Peyer's patch (tissue), 4 donors: ENCODE results near the gene PNPLA5. TPM values are rescaled to one million over a fixed set of nuclear protein-coding genes. Genes with fewer than 3 reads are reported as not detected.

ENCODE experiments used
- DNase-seq, 3 donors: peaks; one replicate each; pipeline ENCODE4 v3.0.0-alpha.2; 2017 to 2019
- H3K27ac ChIP-seq, 4 donors: fragments of 200-600 bp; sonication (generic); one replicate each; pipeline ENCODE4 v1.5.1; 2016 to 2019
- H3K27me3 ChIP-seq, 2 donors: fragments of 200-600 bp; sonication (generic); one replicate each; pipeline ENCODE4 v1.5.1; 2019
- H3K36me3 ChIP-seq, 3 donors: fragments of 200-600 bp; sonication (generic); one replicate each; pipeline ENCODE4 v1.5.1; 2016 to 2019
- H3K4me1 ChIP-seq, 4 donors: fragments of 200-600 bp; sonication (generic); one replicate each; pipeline ENCODE4 v1.5.1; 2016 to 2019
- H3K4me3 ChIP-seq, 4 donors: fragments of 200-600 bp; sonication (generic); 1 replicate in 3 of 4; 2 replicates in 1 of 4; pipeline ENCODE4 v1.5.1; 2016 to 2019; ENCODE audit warnings: mild to moderate bottlenecking in 1 of 4
- H3K9me3 ChIP-seq, 4 donors: fragments of 200-600 bp; sonication (generic); one replicate each; pipeline ENCODE4 v1.5.1; 2016 to 2019; ENCODE audit warnings: mild to moderate bottlenecking in 1 of 4
- POLR2A ChIP-seq, 2 donors: fragments of 450-650 bp; IDR thresholded peaks; one replicate each; pipeline ENCODE4 v1.5.1; 2017; ENCODE audit warnings: antibody characterized with exemption in 2 of 2, mild to moderate bottlenecking in 2 of 2, moderate library complexity in 2 of 2
- total RNA-seq, 4 donors: library from RNA; depleted of rRNA; stranded (reverse); fragments of >200 nt; gene quantifications; one replicate each; pipeline ENCODE4 v1.1.0, GENCODE V29; 2016
- TF ChIP-seq, protein P1 (sequence below), 6 experiments: fragments of 450-650 bp in 4 of 6; fragments of 200-600 bp in 2 of 6; sonication (generic) in 1 of 6; IDR thresholded peaks; one replicate each; pipeline ENCODE4 v1.5.1; 2017 to 2019; ENCODE audit warnings: antibody characterized with exemption in 6 of 6, mild to moderate bottlenecking in 3 of 6, moderate library complexity in 1 of 6

PNPLA5 gene
- total RNA-seq, 4 donors from 2014 or later: not detected

GRCh38 chr22:43840851-43841250 is 51.0 kb downstream of the PNPLA5 start:
- H3K27me3 ChIP-seq: no peaks in the 10 kb centered on the region
- no peaks in the 10 kb centered on the region for H3K4me1 ChIP-seq
- H3K36me3 ChIP-seq: no peaks in the 10 kb centered on the region
- H3K4me3 ChIP-seq: no peak overlapping the region
- no peak overlapping the region for H3K27ac ChIP-seq
- no peaks in the 10 kb centered on the region for H3K9me3 ChIP-seq
- TF ChIP-seq, protein P1, sequence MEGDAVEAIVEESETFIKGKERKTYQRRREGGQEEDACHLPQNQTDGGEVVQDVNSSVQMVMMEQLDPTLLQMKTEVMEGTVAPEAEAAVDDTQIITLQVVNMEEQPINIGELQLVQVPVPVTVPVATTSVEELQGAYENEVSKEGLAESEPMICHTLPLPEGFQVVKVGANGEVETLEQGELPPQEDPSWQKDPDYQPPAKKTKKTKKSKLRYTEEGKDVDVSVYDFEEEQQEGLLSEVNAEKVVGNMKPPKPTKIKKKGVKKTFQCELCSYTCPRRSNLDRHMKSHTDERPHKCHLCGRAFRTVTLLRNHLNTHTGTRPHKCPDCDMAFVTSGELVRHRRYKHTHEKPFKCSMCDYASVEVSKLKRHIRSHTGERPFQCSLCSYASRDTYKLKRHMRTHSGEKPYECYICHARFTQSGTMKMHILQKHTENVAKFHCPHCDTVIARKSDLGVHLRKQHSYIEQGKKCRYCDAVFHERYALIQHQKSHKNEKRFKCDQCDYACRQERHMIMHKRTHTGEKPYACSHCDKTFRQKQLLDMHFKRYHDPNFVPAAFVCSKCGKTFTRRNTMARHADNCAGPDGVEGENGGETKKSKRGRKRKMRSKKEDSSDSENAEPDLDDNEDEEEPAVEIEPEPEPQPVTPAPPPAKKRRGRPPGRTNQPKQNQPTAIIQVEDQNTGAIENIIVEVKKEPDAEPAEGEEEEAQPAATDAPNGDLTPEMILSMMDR (IDR thresholded peaks at IDR 0.05): no peak
- TF ChIP-seq POLR2A (IDR thresholded peaks at IDR 0.05): no peak
- DNase-seq: no peak

GRCh38 chr22:43840431-43840830 is 51.4 kb downstream of the PNPLA5 start:
- TF ChIP-seq POLR2A (IDR thresholded peaks at IDR 0.05): no peak
- TF ChIP-seq, protein P1 (IDR thresholded peaks at IDR 0.05): no peak
- no peaks in the 10 kb centered on the region for H3K9me3 ChIP-seq
- H3K27ac ChIP-seq: no peak overlapping the region
- no peaks in the 10 kb centered on the region for H3K36me3 ChIP-seq
- no peak for DNase-seq
- no peaks in the 10 kb centered on the region for H3K27me3 ChIP-seq
- no peak overlapping the region for H3K4me3 ChIP-seq
- H3K4me1 ChIP-seq: no peaks in the 10 kb centered on the region

GRCh38 chr22:43839781-43840180 is 52.0 kb downstream of the PNPLA5 start:
- Histone ChIP-seq H3K27me3 (no peaks in the 10 kb centered on the region), H3K4me1 (no peaks in the 10 kb centered on the region), H3K4me3 (no peak overlapping the region), H3K27ac (no peak overlapping the region), H3K36me3 (no peaks in the 10 kb centered on the region), H3K9me3 (no peaks in the 10 kb centered on the region)
- DNase-seq: no peak
- TF ChIP-seq, protein P1 (IDR thresholded peaks at IDR 0.05): no peak
- TF ChIP-seq POLR2A (IDR thresholded peaks at IDR 0.05): no peak

GRCh38 chr22:43838571-43839307 is 53.1 kb downstream of the PNPLA5 start:
- no peak overlapping the region for H3K4me3 ChIP-seq
- H3K27ac ChIP-seq: no peak overlapping the region
- DNase-seq: no peak
- H3K27me3 ChIP-seq: no peaks in the 10 kb centered on the region
- H3K9me3 ChIP-seq: no peaks in the 10 kb centered on the region
- no peaks in the 10 kb centered on the region for H3K36me3 ChIP-seq
- H3K4me1 ChIP-seq: no peaks in the 10 kb centered on the region
- TF ChIP-seq, protein P1 (IDR thresholded peaks at IDR 0.05): no peak
- TF ChIP-seq POLR2A (IDR thresholded peaks at IDR 0.05): no peak

GRCh38 chr22:43838161-43838560 is 53.7 kb downstream of the PNPLA5 start:
- H3K4me3 ChIP-seq: no peak overlapping the region
- DNase-seq: no peak
- no peaks in the 10 kb centered on the region for H3K36me3 ChIP-seq
- no peaks in the 10 kb centered on the region for H3K9me3 ChIP-seq
- no peak for TF ChIP-seq POLR2A (IDR thresholded peaks at IDR 0.05)
- TF ChIP-seq, protein P1 (IDR thresholded peaks at IDR 0.05): no peak
- H3K27ac ChIP-seq: no peak overlapping the region
- no peaks in the 10 kb centered on the region for H3K4me1 ChIP-seq
- no peaks in the 10 kb centered on the region for H3K27me3 ChIP-seq
